CD4-positive, alpha-beta memory T cell (primary cell): Measurements from ENCODE around the gene RPIA. TPM values are rescaled to one million over a fixed set of nuclear protein-coding genes. Genes with fewer than 3 reads are reported as not detected.

Experiments used
- CTCF ChIA-PET: fragments of 350-600 bp; sonication (Branson Sonifier 250); formaldehyde crosslinking; loops from one replicate; lab custom pipeline; 2021; ENCODE audit warnings: inconsistent platforms; ENCODE audit not compliant: partially characterized antibody; lab: Charles Lee
- POLR2A ChIA-PET: fragments of 350-600 bp; sonication (Branson Sonifier 250); formaldehyde crosslinking; loops from one replicate; lab custom pipeline; 2021; ENCODE audit not compliant: partially characterized antibody; lab: Charles Lee
- DNase-seq, 5 donors: peaks; one replicate each; pipeline versions ENCODE4 v3.0.0 to v3.0.0-alpha.2; 2020 to 2022; ENCODE audit warnings: mixed read lengths in 1 of 5
- H3K27ac ChIP-seq: one replicate; pipeline ENCODE4 v1.7.0; 2013; ENCODE audit warnings: low read depth, low read length
- H3K27me3 ChIP-seq: 2 replicates; pipeline ENCODE4 v1.7.0; 2013; ENCODE audit warnings: mild to moderate bottlenecking, low read length, moderate library complexity; ENCODE audit not compliant: insufficient read depth
- H3K36me3 ChIP-seq: 2 replicates; pipeline ENCODE4 v1.7.0; 2013; ENCODE audit warnings: mild to moderate bottlenecking, low read length, moderate library complexity; ENCODE audit not compliant: insufficient read depth
- H3K4me1 ChIP-seq: 2 replicates; pipeline ENCODE4 v1.7.0; 2013; ENCODE audit warnings: mild to moderate bottlenecking, low read length, moderate library complexity; ENCODE audit not compliant: insufficient read depth
- H3K4me3 ChIP-seq, 2 donors: one replicate each; pipeline ENCODE4 v1.7.0; 2013; ENCODE audit warnings: low read length in 2 of 2, mild to moderate bottlenecking in 1 of 2
- H3K9me3 ChIP-seq, 2 donors: one replicate each; pipeline ENCODE4 v1.7.0; 2013; ENCODE audit warnings: low read length in 2 of 2, control low read depth in 1 of 2; ENCODE audit not compliant: control insufficient read depth in 1 of 2
- H3K27ac Mint-ChIP-seq, 7 donors: one replicate each; pipeline ENCODE4 v1.8.0; 2020 to 2021; ENCODE audit warnings: mixed read lengths in 7 of 7, mild to moderate bottlenecking in 6 of 7, inconsistent platforms in 3 of 7, moderate library complexity in 3 of 7
- H3K27me3 Mint-ChIP-seq, 2 donors: one replicate each; pipeline ENCODE4 v1.8.0; 2020 to 2021; ENCODE audit warnings: mixed read lengths in 2 of 2
- H3K36me3 Mint-ChIP-seq, 2 donors: one replicate each; pipeline ENCODE4 v1.8.0; 2020 to 2021; ENCODE audit warnings: mixed read lengths in 2 of 2, inconsistent platforms in 1 of 2, mild to moderate bottlenecking in 1 of 2
- H3K4me1 Mint-ChIP-seq, 4 donors: one replicate each; pipeline ENCODE4 v1.8.0; 2020 to 2021; ENCODE audit warnings: mixed read lengths in 4 of 4, mild to moderate bottlenecking in 1 of 4
- H3K4me3 Mint-ChIP-seq, 8 donors: one replicate each; pipeline ENCODE4 v1.8.0; 2020 to 2021; ENCODE audit warnings: mixed read lengths in 8 of 8, mild to moderate bottlenecking in 7 of 8, moderate library complexity in 6 of 8, inconsistent platforms in 3 of 8
- H3K9me3 Mint-ChIP-seq, 8 donors: one replicate each; pipeline ENCODE4 v1.8.0; 2020 to 2021; ENCODE audit warnings: mixed read lengths in 8 of 8, mild to moderate bottlenecking in 5 of 8, inconsistent platforms in 3 of 8, moderate library complexity in 1 of 8
- intact Hi-C: fragments of 100-400 bp; cut with micrococcal nuclease; formaldehyde crosslinking; loops from one replicate; pipeline ENCODE4 v1.15.1; 2023
- polyA plus RNA-seq, 2 donors: library from polyadenylated mRNA; unstranded; fragments of 300-500 nt; fragmentation: Illumina TruSeq; gene quantifications; one replicate each; pipeline ENCODE4 v1.2.3, GENCODE V29; 2021
- total RNA-seq, 2 experiments: library from RNA; stranded (reverse); gene quantifications; one replicate each; pipeline ENCODE4 v1.2.3, GENCODE V29; 2021

Gene RPIA
- total and polyA plus RNA-seq, 4 experiments from 2014 or later, result 20.9 to 44.5 (median 33.7) TPM

GRCh38 chr2:88733155-88733902 lies 41.9 kb downstream of the RPIA start:
- POLR2A ChIA-PET, result no interaction called here
- no peak for DNase-seq
- Mint-ChIP-seq H3K9me3 (peaks cover 0 to 2% (median 0%) of the 10 kb centered on the region in 8 donors), H3K27me3 (no peaks in the 10 kb centered on the region), H3K4me3 (no peak overlapping the region), H3K27ac (peak overlapping the region in 6 of 7 donors; percentile 1 to 88 (median 74)), H3K36me3 (peaks cover 24 to 29% of the 10 kb centered on the region in 2 donors), H3K4me1 (peaks cover 0 to 7% (median 0%) of the 10 kb centered on the region in 4 donors)
- Histone ChIP-seq H3K27ac (no peak overlapping the region), H3K36me3 (peaks cover 18% of the 10 kb centered on the region), H3K4me1 (no peaks in the 10 kb centered on the region), H3K9me3 (no peaks in the 10 kb centered on the region), H3K27me3 (no peaks in the 10 kb centered on the region), H3K4me3 (no peak overlapping the region)
- intact Hi-C loops, result no loop called here
- CTCF ChIA-PET, result interaction anchor here (0.8 kb wide), 1 partner anchor 62 kb away, joined by 3 read pairs; no protein-coding TSS in a partner anchor

GRCh38 chr2:88735133-88735532 lies 43.7 kb downstream of the RPIA start:
- intact Hi-C loops, result no loop called here
- Mint-ChIP-seq H3K27ac (peak overlapping the region in 3 of 7 donors; percentile 4 to 67 (median 22)), H3K27me3 (no peaks in the 10 kb centered on the region), H3K9me3 (no peaks in the 10 kb centered on the region), H3K4me1 (peaks cover 0 to 3% (median under 1%) of the 10 kb centered on the region in 4 donors), H3K4me3 (no peak overlapping the region), H3K36me3 (peaks cover 27 to 38% of the 10 kb centered on the region in 2 donors)
- no peak for DNase-seq
- ChIA-PET POLR2A (no interaction called here), CTCF (no interaction called here)
- Histone ChIP-seq H3K4me1 (no peaks in the 10 kb centered on the region), H3K36me3 (peaks cover 21% of the 10 kb centered on the region), H3K27me3 (no peaks in the 10 kb centered on the region), H3K27ac (no peak overlapping the region), H3K4me3 (no peak overlapping the region), H3K9me3 (no peaks in the 10 kb centered on the region)

GRCh38 chr2:88735853-88736252 lies 44.4 kb downstream of the RPIA start:
- no peaks in the 10 kb centered on the region for H3K9me3 ChIP-seq
- POLR2A ChIA-PET, result no interaction called here

GRCh38 chr2:88736437-88736836 lies 45.0 kb downstream of the RPIA start:
- no peaks in the 10 kb centered on the region for H3K4me1 ChIP-seq
- DNase-seq, result no peak
- intact Hi-C loops, result no loop called here
- H3K27me3 ChIP-seq, result no peaks in the 10 kb centered on the region
- no peak overlapping the region for H3K27ac ChIP-seq
- H3K27me3 Mint-ChIP-seq, result no peaks in the 10 kb centered on the region
- H3K27ac Mint-ChIP-seq, result peak overlapping the region in 2 of 7 donors; percentile 12 to 75
- H3K36me3 ChIP-seq, result peaks cover 21% of the 10 kb centered on the region
- no peaks in the 10 kb centered on the region for H3K9me3 Mint-ChIP-seq
- ChIA-PET POLR2A (no interaction called here), CTCF (interaction anchor here (2.0 kb wide), 2 partner anchors 8 to 13 kb away, joined by 6 to 7 read pairs; no protein-coding TSS in a partner anchor)
- H3K4me3 ChIP-seq, result no peak overlapping the region
- no peak overlapping the region for H3K4me3 Mint-ChIP-seq
- no peaks in the 10 kb centered on the region for H3K9me3 ChIP-seq
- peaks cover 0 to 3% (median 1%) of the 10 kb centered on the region in 4 donors for H3K4me1 Mint-ChIP-seq
- H3K36me3 Mint-ChIP-seq, result peaks cover 36 to 47% of the 10 kb centered on the region in 2 donors

More at GRCh38 chr2:88735853-88736252, 44.4 kb downstream of the RPIA start:
- H3K4me1 Mint-ChIP-seq, result peaks cover 0 to 3% (median 1%) of the 10 kb centered on the region in 4 donors
- H3K4me1 ChIP-seq, result no peaks in the 10 kb centered on the region
- H3K4me3 Mint-ChIP-seq, result no peak overlapping the region
- H3K36me3 ChIP-seq, result peaks cover 21% of the 10 kb centered on the region
- H3K4me3 ChIP-seq, result no peak overlapping the region
- H3K27me3 Mint-ChIP-seq, result no peaks in the 10 kb centered on the region
- peaks cover 30 to 42% of the 10 kb centered on the region in 2 donors for H3K36me3 Mint-ChIP-seq
- peak overlapping the region in 4 of 7 donors; percentile 12 to 31 (median 12) for H3K27ac Mint-ChIP-seq
- H3K9me3 Mint-ChIP-seq, result no peaks in the 10 kb centered on the region
- no peak overlapping the region for H3K27ac ChIP-seq
- CTCF ChIA-PET, result no interaction called here
- H3K27me3 ChIP-seq, result no peaks in the 10 kb centered on the region
- intact Hi-C loops, result no loop called here
- no peak for DNase-seq

- ChIA-PET CTCF (interaction anchor here (1.3 to 2.0 kb wide), 4 partner anchors 9 to 26 kb away, joined by 3 to 7 read pairs (median 6); no protein-coding TSS in a partner anchor), POLR2A (no interaction called here)
- Mint-ChIP-seq H3K4me3 (no peak overlapping the region), H3K27me3 (no peaks in the 10 kb centered on the region), H3K9me3 (no peaks in the 10 kb centered on the region), H3K4me1 (peaks cover 0 to 6% (median 4%) of the 10 kb centered on the region in 4 donors), H3K36me3 (peaks cover 46 to 56% of the 10 kb centered on the region in 2 donors), H3K27ac (peak overlapping the region in 3 of 7 donors; percentile 37 to 56 (median 50))
- no peaks in the 10 kb centered on the region for H3K4me1 ChIP-seq
- H3K4me3 ChIP-seq, result no peak overlapping the region
- no peaks in the 10 kb centered on the region for H3K27me3 ChIP-seq
- peaks cover 21% of the 10 kb centered on the region for H3K36me3 ChIP-seq
- DNase-seq, result no peak
- no peaks in the 10 kb centered on the region for H3K9me3 ChIP-seq
- no peak overlapping the region for H3K27ac ChIP-seq
- intact Hi-C loops, result no loop called here
Observed at GRCh38 chr2:88737385-88737784, 45.9 kb downstream of the RPIA start.

- H3K4me1 ChIP-seq, result no peaks in the 10 kb centered on the region
- H3K4me1 Mint-ChIP-seq, result peaks cover 0 to 7% (median 3%) of the 10 kb centered on the region in 4 donors
- no peak overlapping the region for H3K4me3 Mint-ChIP-seq
- H3K4me3 ChIP-seq, result no peak overlapping the region
- intact Hi-C loops, result no loop called here
- H3K36me3 ChIP-seq, result peaks cover 21% of the 10 kb centered on the region
- no peak for DNase-seq
- peaks cover 49 to 65% of the 10 kb centered on the region in 2 donors for H3K36me3 Mint-ChIP-seq
- H3K9me3 Mint-ChIP-seq, result peaks cover 0 to 2% (median 0%) of the 10 kb centered on the region in 8 donors
- H3K27me3 Mint-ChIP-seq, result no peaks in the 10 kb centered on the region
- no peaks in the 10 kb centered on the region for H3K27me3 ChIP-seq
- no peaks in the 10 kb centered on the region for H3K9me3 ChIP-seq
- no peak overlapping the region for H3K27ac ChIP-seq
- H3K27ac Mint-ChIP-seq, result peak overlapping the region in 3 of 7 donors; percentile 9 to 43 (median 16)
- ChIA-PET POLR2A (no interaction called here), CTCF (interaction anchor here (1.3 to 2.0 kb wide), 4 partner anchors 10 to 27 kb away, joined by 3 to 7 read pairs (median 6); no protein-coding TSS in a partner anchor)
Observed at GRCh38 chr2:88738271-88738670, 46.8 kb downstream of the RPIA start.

GRCh38 chr2:88739985-88740600 lies 48.6 kb downstream of the RPIA start:
- no peak overlapping the region for H3K4me3 ChIP-seq
- peaks cover 62 to 83% of the 10 kb centered on the region in 2 donors for H3K36me3 Mint-ChIP-seq

More at GRCh38 chr2:88739985-88740600, 48.6 kb downstream of the RPIA start:
- intact Hi-C loops, result loop anchor here (1.0 to 5.0 kb wide), 2 partner anchors 21 to 142 kb away; no protein-coding TSS in a partner anchor
- Mint-ChIP-seq H3K9me3 (peaks cover 0 to 14% (median 7%) of the 10 kb centered on the region in 8 donors), H3K27me3 (no peaks in the 10 kb centered on the region), H3K4me1 (peaks cover 0 to 8% (median 3%) of the 10 kb centered on the region in 4 donors), H3K4me3 (no peak overlapping the region), H3K27ac (peak overlapping the region in 2 of 7 donors; percentile 27 to 46)
- Histone ChIP-seq H3K36me3 (peaks cover 26% of the 10 kb centered on the region), H3K9me3 (no peaks in the 10 kb centered on the region), H3K27ac (no peak overlapping the region), H3K27me3 (no peaks in the 10 kb centered on the region), H3K4me1 (no peaks in the 10 kb centered on the region)
- POLR2A ChIA-PET, result no interaction called here
- CTCF ChIA-PET, result interaction anchor here (0.8 to 2.9 kb wide), 10 partner anchors 11 to 136 kb away, joined by 3 to 44 read pairs (median 3); no protein-coding TSS in a partner anchor
- DNase-seq, result peak; percentile 55 to 60 (median 55)
